Activated T-cell treated with anti-CD3 and anti-CD28 coated beads for 48 hours (primary cell): ENCODE data around the gene NDUFV2.
"Not testable (repeated sequence)": the region's sequence is repeated elsewhere in the genome, so short reads cannot be mapped to it uniquely, and the experiment has no call there.

ENCODE experiments used
- DNase-seq: peaks from one replicate; pipeline ENCODE4 v3.0.0-alpha.2; 2020; ENCODE audit warnings: low read depth

NDUFV2 gene

GRCh38 chr18:9102508-9103375 lies at the start of gene NDUFV2:
Gene NDUFV2 (plus strand): TSS chr18:9102699. CDS start chr18:9102744, 45 bp downstream.
- peak; percentile 99 for DNase-seq

- DNase-seq = no peak
Observed at GRCh38 chr18:9053814-9054213, 48.7 kb upstream of the NDUFV2 start.

GRCh38 chr18:9055185-9055584 lies 47.3 kb upstream of the NDUFV2 start:
- no peak for DNase-seq

- DNase-seq = no peak
Observed at GRCh38 chr18:9055626-9056025, 46.9 kb upstream of the NDUFV2 start.

DNA sequence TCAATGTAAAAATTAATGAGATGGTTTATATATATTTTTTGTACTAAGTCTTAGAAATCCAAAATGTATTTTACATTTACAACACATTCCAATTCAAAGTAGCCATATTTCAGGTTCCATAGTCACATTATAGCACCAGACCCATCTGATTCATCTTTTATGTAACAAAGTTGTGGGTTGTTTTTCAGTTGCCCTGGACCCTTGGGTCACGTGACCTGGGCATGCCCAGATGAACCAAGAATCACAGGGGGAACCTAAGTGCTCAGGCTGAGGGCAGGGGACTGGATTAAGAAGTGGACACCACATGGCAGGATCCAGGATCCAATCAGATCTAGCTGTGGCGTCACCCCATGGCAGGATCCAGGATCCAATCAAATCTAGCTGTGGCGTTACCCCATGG lies 44.9 kb upstream of the NDUFV2 start:
- DNase-seq = no peak

DNA sequence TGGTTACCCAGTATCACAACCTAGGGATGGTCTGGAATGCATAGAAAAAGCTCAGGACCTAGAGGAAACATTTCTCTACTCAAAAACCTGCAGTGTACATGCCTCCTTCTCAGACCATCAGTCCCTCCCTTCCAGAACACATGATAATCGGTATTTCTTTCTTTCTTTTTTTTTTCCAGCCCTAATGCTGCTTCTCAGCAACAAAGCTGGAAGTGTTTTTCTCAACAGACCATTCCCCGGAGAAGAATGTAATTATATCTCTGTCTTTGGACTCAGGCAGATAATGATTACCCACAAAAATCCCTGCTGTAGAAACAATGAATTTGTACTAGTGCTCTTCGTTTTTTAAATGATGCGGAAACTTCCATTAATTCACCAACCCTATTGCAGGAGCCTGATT lies 44.1 kb upstream of the NDUFV2 start:
- no peak for DNase-seq

GRCh38 chr18:9062418-9062751 lies 40.1 kb upstream of the NDUFV2 start:
- DNase-seq = no peak

DNA sequence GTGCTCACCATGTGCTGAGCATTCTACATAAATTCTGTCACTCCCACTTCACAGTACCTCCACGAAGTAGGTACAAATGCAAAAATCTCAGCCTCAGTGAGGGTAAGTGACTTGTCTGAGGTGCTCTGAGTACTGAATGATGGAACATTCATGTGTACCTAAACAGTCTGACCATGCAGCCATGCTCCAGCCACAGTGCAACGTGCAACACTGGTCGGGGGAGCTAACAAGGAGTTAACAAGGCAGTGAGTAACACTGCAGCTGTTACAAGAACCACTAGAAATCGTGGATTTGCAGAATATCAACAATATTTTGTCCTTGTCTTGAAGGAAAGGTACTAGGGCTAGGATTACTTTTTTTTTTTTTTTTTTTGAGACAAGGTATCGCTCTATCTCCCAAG lies 36.6 kb upstream of the NDUFV2 start:
- no peak for DNase-seq

GRCh38 chr18:9066358-9066757 lies 36.1 kb upstream of the NDUFV2 start:
- no peak for DNase-seq

GRCh38 chr18:9066817-9067306 lies 35.6 kb upstream of the NDUFV2 start:
- no peak for DNase-seq

DNA sequence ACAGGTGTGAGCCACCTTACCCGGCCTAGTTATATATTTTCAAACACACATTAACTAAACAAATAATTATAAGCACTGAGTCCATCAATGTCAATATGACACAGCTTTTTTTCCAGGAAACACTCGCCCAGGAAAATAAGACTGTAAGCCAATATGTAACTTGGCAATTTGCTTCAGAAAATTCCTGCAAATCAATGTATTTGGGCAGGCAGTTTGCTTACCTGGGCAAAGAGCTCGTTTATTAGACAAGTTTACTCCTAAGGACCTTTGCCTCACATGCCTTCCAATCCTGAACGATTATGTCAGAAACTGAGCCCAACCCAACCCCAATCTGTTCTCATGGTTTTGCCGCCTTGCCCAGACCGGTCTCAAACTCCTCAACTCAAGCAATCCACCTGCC lies 34.7 kb upstream of the NDUFV2 start:
- no peak for DNase-seq

DNA sequence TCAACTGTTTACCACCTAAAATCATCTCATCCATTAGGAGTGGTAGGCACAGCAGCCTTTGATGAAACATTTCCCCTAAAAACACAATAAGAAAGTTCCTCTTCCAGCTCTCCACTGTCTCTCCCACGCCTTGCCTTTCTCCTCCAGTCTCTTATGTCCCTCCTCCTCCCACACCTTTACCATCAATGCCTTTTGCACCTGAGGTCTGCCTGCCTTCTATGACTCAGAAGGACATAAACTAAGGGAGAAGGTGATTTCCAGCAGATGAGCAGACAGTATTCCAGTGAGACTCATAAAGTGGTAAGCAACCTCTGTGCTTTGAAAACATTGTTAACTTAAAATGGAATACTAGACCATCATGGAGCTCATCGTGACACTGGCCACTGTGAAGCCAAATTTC lies 34.2 kb upstream of the NDUFV2 start:
- no peak for DNase-seq

- DNase-seq = no peak
Observed at GRCh38 chr18:9069601-9070000, 32.9 kb upstream of the NDUFV2 start.

GRCh38 chr18:9070212-9070611 lies 32.3 kb upstream of the NDUFV2 start:
- DNase-seq = no peak

DNA sequence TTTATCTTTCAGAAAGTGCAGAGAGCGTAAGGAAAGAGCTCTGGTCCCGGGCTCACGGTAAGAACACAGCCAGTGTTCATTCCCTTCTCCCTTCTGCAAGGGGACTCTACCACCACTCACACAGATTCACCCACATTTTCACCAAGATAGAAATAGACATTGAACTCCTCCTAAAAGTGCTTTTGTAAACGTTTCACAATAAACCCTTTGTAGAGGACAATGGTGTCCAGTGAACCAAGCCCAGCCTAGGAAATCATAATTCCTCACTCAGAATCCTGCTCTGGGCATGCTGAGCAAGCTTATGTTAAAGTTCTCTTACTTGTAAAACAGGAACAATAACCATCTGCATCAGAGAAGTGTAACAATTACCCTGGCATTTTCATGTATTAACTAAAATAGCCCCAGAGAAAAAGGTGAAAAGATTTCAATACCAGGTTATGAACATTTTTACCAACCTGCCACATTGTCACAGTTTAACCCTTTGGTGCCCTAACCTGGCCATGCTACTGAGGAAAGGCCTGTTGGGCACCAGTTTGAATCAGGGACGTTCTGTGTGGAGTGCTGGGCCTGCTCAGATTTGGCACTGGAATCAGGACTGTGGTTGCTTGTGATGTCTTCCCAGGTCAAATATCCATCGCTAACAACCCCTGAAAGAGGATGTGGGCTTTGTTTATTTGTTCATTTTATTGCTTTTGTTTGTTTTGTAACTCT lies 22.5 kb upstream of the NDUFV2 start:
- DNase-seq = no peak

DNA sequence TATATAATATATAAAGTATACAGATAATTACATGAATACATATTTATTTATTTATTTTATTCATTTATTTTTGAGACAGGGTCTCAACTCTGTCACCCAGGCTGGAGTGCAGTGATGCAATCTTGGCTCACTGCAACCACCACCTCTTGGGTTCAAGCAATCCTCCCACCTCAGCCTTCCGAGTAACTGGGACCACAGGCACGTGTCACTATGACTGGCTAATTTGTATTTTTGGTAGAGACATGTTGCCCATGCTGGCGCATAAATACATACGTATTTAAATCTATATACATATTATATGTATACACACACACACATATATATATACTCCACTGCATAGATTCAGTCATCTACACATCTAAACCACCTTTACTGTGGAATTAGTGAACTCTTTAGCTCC lies 20.6 kb upstream of the NDUFV2 start:
- DNase-seq = peak; percentile 53

DNA sequence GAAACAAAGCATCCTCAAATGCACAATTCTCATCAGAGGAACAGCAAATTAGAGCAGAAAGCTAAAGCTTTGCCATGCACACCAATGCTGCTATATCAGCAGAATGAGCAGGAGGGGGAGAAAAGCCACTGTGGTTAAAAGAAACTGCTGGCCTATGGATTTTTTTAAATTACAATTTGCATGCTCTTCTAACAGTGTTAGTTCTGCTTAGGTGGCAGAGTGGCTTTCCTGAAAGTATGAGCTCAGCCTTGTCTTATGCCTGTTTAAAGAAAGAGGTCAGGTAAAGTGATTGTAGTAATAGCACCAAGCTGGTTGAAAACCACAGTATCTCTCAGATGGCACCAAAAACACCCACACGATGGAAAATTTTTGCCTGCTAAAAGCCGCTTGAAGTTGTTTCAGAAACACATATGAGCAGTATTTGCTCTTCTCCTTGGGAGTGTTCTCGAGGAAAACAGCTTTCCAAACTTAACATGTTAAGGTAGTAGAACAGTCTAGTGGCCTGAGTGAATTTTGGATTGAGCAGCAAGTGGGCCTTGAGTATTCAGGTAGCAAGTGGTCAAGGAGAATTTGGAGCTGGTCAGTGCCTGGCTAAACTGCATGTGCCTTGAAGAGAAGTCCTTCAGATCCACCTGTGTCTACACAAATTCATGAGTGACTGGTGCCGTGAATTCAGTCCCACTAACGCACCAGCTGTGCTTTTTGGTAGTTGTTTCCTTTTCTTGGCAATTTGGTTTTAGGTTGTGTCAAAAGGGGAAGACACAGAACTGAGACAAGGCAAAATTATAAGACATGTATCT lies 19.6 kb upstream of the NDUFV2 start:
- DNase-seq = no peak

GRCh38 chr18:9086015-9086414 lies 16.5 kb upstream of the NDUFV2 start:
- no peak for DNase-seq

- no peak for DNase-seq
Observed at GRCh38 chr18:9086624-9087023, 15.9 kb upstream of the NDUFV2 start.

- no peak for DNase-seq
Observed at GRCh38 chr18:9087144-9087543, 15.4 kb upstream of the NDUFV2 start.

GRCh38 chr18:9088252-9088651 lies 14.2 kb upstream of the NDUFV2 start:
- no peak for DNase-seq

- not testable (repeated sequence) for DNase-seq
Observed at GRCh38 chr18:9088727-9089126, 13.8 kb upstream of the NDUFV2 start.

- DNase-seq = no peak
Observed at GRCh38 chr18:9090578-9090977, 11.9 kb upstream of the NDUFV2 start.
